Head of caudate nucleus (tissue), 42 donors: ENCODE results near the gene CEP89.
A peak's percentile ranks its signal among the peaks of the same experiment; 100 is the strongest.
"Not testable (repeated sequence)": the region's sequence is repeated elsewhere in the genome, so short reads cannot be mapped to it uniquely, and the experiment has no call there.

Experiments used
- DNase-seq, 42 donors: peaks; one replicate each; pipeline versions ENCODE4 v3.0.0 to v3.0.0-alpha.2; 2020 to 2021; ENCODE audit warnings: mixed read lengths in 7 of 42
- intact Hi-C: fragments of 100-400 bp; cut with DNase I; formaldehyde crosslinking; loops from one replicate; pipeline ENCODE4 v1.15.0; 2022

Gene CEP89

DNA sequence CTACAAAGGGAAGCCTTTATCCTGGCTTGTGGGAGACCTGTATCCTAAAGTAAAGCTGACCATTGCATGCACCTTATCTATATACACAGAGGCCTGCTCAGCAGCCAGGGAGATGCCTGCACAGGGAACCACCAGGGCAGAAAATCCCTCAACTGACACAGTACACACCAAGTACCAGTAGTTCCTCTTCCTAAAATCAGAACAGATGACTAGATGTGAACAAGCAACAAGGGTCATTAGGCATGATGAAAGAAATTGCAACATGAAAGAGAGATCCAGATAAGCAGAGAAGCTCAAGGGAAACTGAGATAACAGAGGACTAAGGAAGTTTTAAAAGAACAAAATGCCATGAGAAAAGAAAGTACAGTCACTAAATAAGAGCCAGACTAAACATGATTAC is 62.5 kb downstream of the CEP89 start:
- DNase-seq, result no peak
- intact Hi-C loops, result no loop called here

DNA sequence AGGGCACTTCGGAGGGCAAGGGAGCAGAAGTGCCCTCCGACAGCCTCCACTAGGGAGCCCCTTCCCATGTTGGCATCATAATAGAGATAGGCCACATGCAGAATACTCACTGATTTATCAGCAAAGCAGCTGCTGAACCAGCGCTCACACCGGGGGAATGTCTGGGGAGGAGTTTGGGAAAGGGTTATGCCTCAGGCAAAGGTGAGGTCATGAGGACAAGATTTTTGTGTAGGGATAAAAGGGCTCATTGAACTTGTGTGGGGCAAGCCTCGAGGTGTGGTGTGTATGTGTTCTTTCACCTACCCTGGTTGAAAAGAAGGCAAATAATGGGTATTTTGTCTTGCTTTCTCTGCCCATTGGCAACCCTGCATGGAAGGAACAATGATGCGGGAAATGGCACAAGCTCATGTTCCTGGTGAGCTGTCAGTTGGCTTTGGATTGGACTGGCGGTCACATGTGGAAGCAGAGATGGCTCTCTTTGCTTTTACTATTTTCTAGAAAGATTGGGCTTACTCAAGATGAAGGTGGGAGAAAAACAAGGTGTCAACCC is 63.0 kb downstream of the CEP89 start:
- DNase-seq, result no peak
- intact Hi-C loops, result no loop called here

DNA sequence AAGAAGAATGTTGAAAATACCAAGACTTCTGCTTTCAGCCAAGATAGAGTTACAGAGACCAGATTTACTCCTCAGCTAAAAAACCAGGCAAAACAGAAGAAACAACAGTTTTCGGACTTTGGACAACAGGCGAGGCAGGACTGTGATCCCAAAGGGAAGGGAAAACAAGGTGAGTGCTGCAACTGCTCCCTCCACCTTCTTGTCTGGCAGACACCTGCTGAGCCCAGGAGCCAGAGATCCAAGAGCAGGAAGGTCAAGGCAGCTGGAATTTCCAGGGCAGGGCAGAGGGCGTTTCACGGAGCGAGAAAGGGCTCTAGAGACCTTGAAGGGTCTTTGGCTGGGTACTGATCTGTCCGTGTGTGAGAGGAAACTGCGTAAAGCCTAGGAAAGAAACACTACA is 69.3 kb downstream of the CEP89 start:
- DNase-seq, result no peak
- intact Hi-C loops, result no loop called here

DNA sequence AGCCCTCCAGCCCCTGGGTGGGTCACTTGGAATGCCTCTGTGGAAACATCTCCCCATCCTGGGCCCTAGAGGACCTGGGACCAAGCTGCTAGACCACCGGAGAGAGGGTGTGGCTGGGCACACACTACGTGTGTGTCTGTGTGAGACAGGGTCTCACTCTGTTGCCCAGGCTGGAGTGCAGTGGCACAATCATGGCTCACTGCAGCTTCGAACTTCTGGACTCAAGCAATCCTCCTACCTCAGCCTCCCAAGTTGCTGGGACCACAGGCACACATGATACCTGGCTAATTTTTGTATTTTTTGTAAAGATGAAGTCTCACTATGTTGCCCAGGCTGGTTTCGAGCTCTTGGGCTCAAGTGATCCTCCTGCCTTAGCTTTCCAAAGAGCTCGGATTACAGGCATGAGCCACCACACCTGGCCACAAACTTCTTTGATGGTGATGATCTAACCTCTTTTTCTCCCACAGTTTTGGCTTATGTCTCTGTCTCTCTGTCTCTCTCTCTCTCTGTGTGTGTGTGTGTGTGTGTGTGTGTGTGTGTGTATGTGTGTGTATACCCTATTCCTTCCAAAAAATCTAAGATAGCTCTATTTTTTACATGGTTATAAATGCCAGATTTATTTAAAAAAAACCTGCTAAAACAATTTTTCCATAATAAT is 70.1 kb downstream of the CEP89 start:
- intact Hi-C loops, result no loop called here
- DNase-seq, result no peak

DNA sequence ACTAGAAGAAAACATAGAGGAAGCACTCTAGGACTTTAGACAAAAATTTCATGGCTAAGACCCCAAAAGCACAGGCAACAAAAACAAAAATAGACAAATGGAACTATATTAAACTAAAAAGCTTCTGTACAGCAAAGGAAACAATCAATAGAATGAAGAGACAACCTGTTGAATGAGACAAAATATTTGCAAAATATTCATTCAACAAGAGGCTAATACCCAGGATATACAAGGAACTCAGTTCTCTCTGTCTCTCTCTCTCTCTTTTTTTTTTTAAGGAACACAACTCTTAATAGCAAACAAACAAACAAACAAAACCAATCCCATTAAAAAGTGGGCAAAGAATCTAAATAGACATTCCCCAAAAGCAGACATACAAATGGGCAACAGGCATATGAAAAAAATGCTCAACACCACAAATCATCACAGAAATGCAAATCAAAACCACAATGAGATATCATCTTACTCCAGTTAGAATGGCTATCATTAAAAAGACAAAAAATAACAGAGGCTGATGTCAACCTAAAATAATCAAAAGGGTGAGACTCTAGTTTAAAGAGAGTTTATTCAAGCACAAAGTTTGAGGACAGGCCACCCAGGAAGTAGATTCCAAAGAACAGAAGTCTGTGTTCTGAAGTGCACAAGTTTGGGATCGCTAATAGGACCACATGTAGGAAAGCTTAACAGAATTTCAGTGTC is 75.1 kb downstream of the CEP89 start:
- intact Hi-C loops, result no loop called here
- DNase-seq, result no peak

DNA sequence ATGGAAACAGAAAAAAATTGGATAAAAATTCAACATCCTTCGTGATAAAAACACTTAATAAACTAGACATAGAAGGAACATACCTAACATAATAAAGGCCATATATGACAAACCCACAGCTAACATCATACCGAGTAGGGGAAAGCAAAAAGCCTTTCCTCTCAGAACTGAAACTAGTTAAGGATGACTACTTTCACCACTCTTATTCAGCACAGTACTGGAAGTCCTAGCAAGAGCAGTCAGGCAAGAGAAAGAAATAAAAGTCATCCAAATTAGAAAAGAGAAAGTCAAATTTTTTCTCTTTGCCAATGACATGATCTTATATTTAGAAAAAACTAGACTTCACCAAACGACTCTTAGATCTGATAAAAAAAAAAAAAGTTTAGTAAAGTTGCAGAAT is 76.4 kb downstream of the CEP89 start:
- no peak for DNase-seq
- intact Hi-C loops, result no loop called here

DNA sequence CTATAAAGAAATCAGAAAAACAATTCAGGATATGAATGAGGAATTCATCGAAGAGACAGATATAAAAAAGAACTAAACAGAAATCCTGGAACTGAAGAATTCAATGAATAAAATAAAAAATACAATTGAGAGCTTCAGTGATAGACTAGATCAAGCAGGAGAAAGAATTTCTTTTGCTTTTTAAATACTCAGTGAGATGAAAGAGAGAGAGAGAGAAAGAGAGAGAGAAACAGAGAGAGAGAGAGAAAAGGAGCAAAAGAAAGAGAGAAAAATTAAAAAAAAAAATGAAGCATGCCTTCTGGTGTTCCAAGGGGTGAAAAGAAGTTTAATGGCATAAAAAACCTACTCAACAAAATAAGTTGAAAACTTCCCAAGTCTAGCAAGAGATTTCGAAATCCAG is 80.1 kb downstream of the CEP89 start:
- intact Hi-C loops, result no loop called here
- no peak for DNase-seq

DNA sequence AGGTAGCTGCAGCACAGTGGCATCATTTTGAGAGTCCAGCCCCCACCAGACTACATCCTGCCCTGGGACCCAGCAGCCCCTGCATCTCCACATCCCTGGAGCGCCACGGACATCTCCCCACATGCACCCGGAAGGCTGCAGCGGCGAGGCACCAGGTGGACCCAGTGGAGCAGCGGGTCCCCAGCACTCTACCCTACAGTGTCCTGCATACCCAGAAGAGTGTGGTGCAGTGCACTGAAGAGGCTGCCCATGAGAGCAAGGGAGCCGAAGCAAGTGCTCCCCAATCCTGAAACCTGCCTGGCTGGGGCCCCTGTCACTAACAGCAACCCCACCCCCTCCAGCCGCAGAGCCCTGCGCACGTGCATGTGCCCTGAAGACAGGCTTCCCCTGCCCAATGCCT is 80.9 kb downstream of the CEP89 start:
- peak in 1 of 42 donors; percentile 22 for DNase-seq

DNA sequence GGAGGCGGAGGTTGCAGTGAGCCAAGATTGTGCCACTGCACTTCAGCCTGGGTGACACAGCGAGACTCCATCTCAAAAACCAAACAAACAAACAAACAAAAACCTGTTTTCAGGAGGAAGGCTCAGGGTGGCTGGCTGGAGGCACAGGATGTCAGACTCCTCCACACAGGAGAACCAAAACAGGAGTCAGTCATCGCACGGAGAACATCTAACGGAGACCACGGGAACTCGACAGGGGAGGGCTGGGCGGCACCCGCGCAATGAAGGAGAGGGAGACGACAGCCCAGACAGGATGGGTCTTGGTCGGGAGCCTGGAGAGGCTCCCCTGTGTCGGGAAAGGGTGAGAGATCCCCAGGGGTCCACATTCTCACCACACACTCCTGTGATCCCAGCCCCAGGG is 81.4 kb downstream of the CEP89 start:
- DNase-seq, result peak in 1 of 42 donors; percentile 5
- intact Hi-C loops, result no loop called here

More for the DNA sequence above, 80.9 kb downstream of the CEP89 start:
- intact Hi-C loops, result no loop called here

DNA sequence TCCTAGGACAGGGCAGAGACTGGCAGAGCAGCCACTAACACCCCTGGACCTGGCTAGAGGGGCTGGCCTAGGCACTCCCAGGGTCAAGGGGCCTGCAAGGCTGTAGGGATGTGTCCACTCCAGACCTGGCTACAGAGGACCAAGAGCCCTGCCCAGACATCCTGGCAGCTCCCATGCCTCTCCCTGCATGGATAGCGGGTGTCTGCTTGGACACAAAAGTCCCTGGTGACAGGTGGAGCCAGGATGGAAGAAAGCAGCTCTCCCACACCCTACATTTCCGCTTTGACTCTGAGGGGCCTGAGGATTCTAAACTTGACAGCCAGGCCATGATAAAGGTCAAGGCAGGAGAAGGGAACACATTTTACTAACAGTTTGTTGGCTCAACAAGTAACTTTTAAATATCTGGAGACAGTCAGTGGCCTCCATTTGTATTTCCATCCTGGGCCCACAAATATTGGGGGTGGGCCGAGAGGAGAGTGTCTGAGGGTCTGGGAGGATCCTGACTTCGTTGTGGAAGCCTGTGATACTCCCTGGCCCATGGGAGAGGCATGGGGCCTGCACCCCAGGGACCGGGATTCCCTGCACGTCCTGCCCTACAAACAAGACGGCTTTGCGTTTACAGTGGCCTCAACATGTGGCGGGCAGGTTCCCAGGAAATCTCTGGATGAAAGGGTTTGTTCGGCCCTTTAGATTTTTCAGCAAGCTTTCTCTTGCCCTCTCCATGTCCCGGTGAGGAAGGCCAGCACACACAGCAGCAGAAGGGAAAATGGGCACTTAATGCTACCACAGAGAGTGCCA is 82.4 kb downstream of the CEP89 start:
- intact Hi-C loops, result no loop called here
- peak in 1 of 42 donors; percentile 31 for DNase-seq

DNA sequence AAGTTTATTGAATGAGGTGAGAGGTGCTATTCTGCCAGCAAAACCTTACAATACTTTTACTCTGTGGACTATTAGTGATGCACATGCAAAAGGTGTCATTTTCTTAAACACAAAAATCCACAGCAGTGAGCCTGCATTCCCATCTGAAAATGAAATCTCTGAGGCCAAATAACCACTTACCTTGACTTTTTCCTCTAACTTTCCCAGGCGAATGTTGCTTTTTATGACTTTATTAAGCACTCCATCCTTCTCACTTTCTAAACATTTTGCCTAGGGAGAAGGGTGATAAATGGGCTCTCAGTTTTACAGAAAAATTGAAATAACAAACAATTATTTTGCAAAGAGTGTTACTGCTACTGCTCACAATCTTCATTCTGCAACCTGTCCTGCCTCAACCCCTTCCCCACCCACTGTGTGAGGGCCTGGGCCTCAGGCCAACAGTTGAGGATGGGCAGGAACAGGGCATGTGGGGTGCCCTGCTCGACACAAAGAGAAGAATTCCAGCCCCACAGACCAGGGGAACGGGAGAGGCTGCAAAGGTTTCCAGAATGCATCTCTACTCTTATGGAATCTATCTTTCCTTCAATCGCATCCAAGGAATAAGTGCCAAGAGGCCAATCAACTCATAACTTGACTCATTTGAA is 84.1 kb downstream of the CEP89 start:
- intact Hi-C loops, result no loop called here
- DNase-seq, result peak in 1 of 42 donors; percentile 31

DNA sequence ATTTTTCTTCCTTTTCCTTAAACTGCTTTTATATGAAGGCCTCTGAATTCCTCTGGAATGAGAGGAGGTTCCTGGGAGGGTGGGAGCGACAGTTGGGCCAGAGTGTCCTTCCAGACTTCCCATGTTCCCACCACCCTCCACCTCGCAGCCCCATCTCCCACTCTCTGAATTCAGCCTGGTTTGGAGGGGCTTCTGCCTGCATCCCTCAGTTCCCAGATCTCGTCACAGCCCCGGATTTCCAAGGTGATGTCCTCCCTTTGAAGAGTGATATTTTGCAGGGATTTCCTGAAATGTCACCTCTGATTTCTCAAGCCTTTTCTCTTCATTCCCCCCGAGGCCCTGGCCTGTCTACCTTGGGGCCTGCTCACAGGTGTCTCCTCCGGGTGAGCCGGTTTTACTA is 85.5 kb downstream of the CEP89 start:
- intact Hi-C loops, result no loop called here
- DNase-seq, result peak in 2 of 42 donors; percentile 1 to 16

DNA sequence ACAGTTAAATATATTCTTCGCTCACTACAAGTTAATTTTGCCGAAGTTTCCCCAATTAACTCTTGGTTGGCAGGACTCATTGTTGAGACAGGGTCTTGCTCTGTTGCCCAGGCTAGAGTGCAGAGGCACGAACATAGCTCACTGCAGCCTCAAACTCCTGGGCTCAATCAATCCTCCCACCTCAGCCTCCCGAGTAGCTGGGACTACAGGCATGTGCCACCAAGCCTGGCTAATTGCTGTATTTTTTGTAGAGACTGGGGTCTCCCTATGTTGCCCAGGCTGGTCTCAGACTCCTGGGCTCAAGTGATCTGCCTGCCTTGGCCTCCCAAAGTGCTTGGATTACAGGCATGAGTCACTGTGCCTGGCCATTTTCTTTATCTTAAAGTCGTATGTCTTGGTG is 86.5 kb downstream of the CEP89 start:
- DNase-seq, intact Hi-C loops: not testable (repeated sequence)

DNA sequence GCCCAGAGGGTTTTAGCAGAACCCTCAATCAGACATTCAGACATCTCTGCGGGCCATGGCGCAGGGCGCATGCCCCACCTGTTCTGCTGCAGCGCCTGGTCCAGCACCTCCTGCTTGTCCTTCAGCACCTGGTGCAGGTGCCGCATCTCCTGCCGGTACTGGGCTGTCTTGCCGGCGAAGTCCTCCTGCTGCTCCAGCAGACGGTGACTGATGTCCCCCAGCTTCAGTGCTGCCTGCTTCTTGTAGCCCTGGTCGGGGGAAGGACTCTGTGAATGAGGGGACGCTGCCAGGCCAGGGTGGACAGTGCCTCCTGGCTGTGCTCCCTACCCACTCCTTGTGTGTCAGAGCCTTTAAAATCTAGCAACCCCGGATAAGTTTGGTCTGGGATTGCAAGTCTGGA is 90.0 kb downstream of the CEP89 start:
- intact Hi-C loops, result no loop called here
- DNase-seq, result peak in 3 of 42 donors; percentile 7 to 22 (median 14)

DNA sequence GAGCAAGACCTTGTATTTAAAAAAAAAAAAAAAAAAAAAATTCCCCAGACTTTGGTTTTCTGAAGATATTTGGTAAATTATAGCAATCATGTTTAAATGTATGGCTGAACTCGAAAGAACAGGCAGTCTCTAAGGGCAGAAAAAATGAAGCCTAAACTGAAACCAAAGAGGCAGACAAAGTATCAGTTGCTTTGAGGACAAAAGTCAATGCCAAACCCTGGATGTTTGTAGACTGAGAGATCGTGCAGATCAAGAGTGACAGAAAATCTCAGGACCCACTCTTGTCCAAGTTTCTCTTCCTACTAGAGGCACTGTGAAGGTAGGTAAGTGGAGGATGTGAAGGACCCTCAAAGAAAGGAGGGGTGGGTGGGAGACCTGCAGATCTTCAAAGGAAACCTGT is 91.1 kb downstream of the CEP89 start:
- peak in 1 of 42 donors; percentile 25 for DNase-seq
- intact Hi-C loops, result no loop called here

DNA sequence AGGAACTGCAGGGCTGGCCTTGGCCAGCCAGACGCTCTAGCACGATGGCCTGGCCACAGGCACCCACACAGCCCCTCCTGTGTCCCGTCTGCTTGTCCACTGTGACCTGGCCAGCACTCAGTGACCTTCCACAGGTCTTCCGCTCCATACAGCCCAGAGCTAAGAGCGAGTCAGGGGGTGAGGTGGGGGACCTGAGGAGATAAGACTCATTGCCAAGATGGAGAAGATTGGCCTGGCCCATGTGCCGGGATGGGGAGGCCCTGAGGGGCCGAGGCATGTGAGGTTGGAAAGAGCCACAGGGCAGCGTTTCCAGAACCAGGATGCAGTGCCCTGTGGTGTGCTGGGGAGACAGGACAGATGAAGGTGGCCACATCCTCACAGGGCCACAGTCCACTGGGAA is 92.0 kb downstream of the CEP89 start:
- intact Hi-C loops, result no loop called here
- DNase-seq, result peak in 2 of 42 donors; percentile 5 to 16

DNA sequence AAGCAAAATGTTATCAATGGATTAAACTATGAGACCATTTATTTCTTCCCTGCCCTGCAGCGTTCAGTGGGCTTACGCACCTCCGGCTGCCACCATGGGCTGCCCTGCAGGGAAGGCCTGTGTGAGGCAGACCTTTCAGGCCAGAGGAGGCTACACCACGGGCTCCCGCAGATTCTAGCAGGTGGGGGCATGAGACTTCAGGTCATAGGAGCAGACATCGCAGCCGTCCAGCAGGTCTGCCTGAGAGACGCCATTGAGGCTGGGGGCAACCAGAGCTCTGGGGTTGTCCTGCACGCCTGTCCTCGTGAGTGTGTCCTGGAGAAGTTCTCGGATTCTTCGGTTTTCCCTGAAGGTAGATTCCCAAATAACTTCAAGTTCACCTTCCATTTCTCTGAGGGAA is 92.8 kb downstream of the CEP89 start:
- intact Hi-C loops, result no loop called here
- peak in 4 of 42 donors; percentile 3 to 14 (median 10) for DNase-seq

DNA sequence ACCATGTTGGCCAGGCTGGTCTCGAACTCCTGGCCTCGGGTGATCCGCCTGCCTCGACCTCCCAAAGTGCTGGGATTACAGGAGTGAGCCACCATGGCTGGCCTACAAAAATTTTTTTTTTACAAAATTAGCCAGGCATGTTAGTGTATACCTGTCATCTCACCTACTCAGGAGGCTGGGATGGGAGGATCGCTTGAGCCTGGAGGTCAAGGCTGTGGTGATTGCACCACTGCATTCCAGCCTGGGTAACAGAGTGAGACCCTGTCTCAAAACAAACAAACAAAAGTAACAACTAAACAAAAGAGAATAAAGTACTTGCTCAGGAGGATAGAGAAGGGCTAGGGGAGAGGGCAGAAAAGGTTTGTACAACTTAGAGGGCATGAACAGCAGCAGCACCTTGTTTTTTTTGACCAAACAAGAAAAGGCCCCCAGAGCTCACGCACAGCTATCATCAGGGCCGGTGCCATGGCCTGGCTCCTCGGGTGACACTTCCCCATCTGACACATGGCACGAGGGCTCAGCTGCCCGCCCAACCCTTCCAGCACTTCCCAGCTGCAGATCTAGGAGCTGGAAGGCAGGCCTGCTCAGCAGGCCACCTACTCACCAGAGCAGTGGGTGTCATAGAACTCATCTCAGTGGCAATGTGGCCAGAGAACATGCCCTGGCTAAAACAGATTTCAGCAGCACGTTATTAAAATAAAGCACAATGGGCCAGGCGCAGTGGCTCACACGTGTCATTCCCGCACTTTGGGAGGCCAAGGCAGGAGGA is 93.6 kb downstream of the CEP89 start:
- DNase-seq, result peak in 3 of 42 donors; percentile 7 to 16 (median 14)
- intact Hi-C loops, result no loop called here
